SK-N-SH (cell line): ENCODE measurements around the gene DNAH14.

ENCODE experiments used
- CTCF ChIP-seq: fragments of 200-600 bp; sonication (generic); IDR thresholded peaks from 2 replicates; pipeline ENCODE4 v1.6.1; 2017; ENCODE audit warnings: antibody characterized with exemption, mild to moderate bottlenecking, moderate library complexity
- EP300 ChIP-seq, 2 experiments: IDR thresholded peaks; 2 replicates each; pipeline versions ENCODE4 v1.4.0 to v1.6.1; 2012; ENCODE audit warnings: borderline replicate concordance in 1 of 2, low read depth in 1 of 2, low read length in 1 of 2
- EZH2phosphoT487 ChIP-seq: fragments of 200-600 bp; sonication (generic); IDR thresholded peaks from 2 replicates; pipeline ENCODE4 v1.6.1; 2017; ENCODE audit warnings: low read depth, mixed run types, mild to moderate bottlenecking, antibody characterized with exemption, moderate library complexity, borderline replicate concordance
- FOXJ3 ChIP-seq: sonication (generic); formaldehyde crosslinking; IDR thresholded peaks from 2 replicates; pipeline ENCODE4 v1.5.1; 2020; ENCODE audit warnings: mild to moderate bottlenecking, missing genetic modification reagents
- FOXM1 ChIP-seq: IDR thresholded peaks from 2 replicates; pipeline ENCODE4 v1.4.0; 2012; ENCODE audit warnings: low read depth, mild to moderate bottlenecking
- NRF1 ChIP-seq: IDR thresholded peaks from 2 replicates; pipeline ENCODE4 v1.6.1; 2012; ENCODE audit warnings: low read depth, mild to moderate bottlenecking, low read length
- RAD21 ChIP-seq: IDR thresholded peaks from 2 replicates; pipeline ENCODE4 v1.6.1; 2012; ENCODE audit warnings: mild to moderate bottlenecking, low read length
- REST ChIP-seq: IDR thresholded peaks from 2 replicates; pipeline ENCODE4 v1.6.1; 2012; ENCODE audit warnings: mild to moderate bottlenecking, low read depth, low read length, moderate library complexity
- TCF12 ChIP-seq: IDR thresholded peaks from 2 replicates; pipeline ENCODE4 v1.4.0; 2012
- USF1 ChIP-seq: IDR thresholded peaks from 2 replicates; pipeline ENCODE4 v1.4.0; 2012; ENCODE audit warnings: low read depth, borderline replicate concordance
- USF2 ChIP-seq: fragments of 150-350 bp; IDR thresholded peaks from 2 replicates; pipeline ENCODE4 v1.6.1; 2017; ENCODE audit warnings: antibody characterized with exemption, low read length, low read depth, borderline replicate concordance
- YY1 ChIP-seq: IDR thresholded peaks from 2 replicates; pipeline ENCODE4 v1.4.0; 2012; ENCODE audit warnings: low read depth, mild to moderate bottlenecking
- ZBTB33 ChIP-seq: IDR thresholded peaks from 2 replicates; pipeline ENCODE4 v1.4.0; 2012; ENCODE audit warnings: low read depth, borderline replicate concordance

GRCh38 chr1:225435957-225436392 is 506.5 kb downstream of the DNAH14 start:
- TF ChIP-seq CTCF: no peak
- TF ChIP-seq RAD21: no peak
- TF ChIP-seq FOXM1: no peak
- TF ChIP-seq YY1: no peak
- TF ChIP-seq NRF1: no peak
- TF ChIP-seq USF2: no peak
- TF ChIP-seq REST: no peak
- TF ChIP-seq EP300 (IDR thresholded peaks at IDR 0.05; ENCODE audit: borderline replicate concordance in 1 of 2, low read depth in 1 of 2, low read length in 1 of 2): no peak
- TF ChIP-seq EZH2phosphoT487: no peak
- TF ChIP-seq FOXJ3 (CRISPR knock-in tag): no peak
- no peak for TF ChIP-seq TCF12
- no peak for TF ChIP-seq ZBTB33
- no peak for TF ChIP-seq USF1
